Retina (tissue), 1 donor: ENCODE data around the gene C4A.
A peak's percentile ranks its signal among the peaks of the same experiment; 100 is the strongest.
"Not testable (repeated sequence)": the region's sequence is repeated elsewhere in the genome, so short reads cannot be mapped to it uniquely, and the experiment has no call there.

ENCODE experiments used
- DNase-seq: peaks from one replicate; pipeline ENCODE4 v3.0.0-alpha.2; 2016

The C4A gene

DNA sequence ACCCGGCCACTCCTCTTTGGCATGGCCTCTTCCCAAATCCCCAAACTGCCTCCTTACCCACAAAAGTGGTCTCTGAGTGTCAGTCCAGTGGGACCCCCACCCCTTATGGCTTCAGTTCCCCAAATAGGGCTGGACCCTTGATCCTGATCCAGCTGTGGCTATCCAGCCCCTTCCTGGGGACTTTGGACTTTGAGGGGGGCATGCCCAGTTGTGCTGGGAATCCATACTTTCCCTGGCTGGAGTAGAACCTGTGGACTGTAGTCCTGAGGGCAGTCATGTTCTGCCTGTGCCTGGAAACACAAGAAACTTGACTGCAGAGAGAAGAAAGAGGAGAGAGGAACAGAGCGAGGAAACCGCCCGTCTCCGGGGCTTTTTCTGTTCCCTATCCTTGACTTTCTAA lies 55.3 kb downstream of the C4A start:
- not testable (repeated sequence) for DNase-seq

DNA sequence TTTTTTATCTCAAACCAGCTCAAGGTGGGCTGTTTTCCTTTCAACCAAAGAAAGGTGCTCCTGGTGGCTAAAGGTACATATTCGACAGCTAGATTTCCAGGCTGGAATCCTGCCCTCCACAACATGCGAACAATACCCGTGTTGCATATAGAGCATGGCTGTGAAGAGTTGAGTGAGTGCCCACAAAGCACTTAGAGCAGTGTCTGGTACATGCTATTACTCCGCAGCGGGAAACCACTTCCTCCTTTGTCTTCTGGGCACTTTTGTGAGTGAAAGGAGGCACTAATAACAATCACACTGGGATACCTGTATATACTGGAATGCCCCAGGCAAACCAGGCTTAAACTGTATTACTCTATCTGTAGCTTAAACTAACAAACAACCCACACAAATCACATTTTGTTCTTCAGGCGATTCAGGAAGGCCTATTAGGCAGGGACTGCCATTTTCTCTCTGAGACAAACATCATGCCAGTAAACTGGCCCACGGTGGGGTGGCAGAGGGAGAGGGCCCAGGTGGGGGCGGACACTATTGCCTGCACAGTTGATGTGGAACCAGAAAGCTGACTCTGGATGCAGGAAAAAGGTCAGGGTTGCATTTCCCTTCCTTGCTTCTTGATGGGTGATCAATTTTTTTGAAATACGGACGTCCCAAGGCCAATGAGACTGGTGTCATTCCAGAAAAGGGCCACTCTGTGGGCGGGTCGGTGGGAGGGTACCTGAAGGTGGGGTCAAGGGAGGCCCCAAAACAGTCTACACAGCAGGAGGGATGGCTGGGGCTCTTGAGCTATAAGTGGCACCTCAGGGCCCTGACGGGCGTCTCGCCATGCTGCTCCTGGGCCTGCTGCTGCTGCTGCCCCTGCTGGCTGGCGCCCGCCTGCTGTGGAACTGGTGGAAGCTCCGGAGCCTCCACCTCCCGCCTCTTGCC lies 56.0 kb downstream of the C4A start, which contains the start of gene CYP21A2:
Gene CYP21A2 (plus strand): TSS at position 818 of the 927 bp plus-strand sequence. CDS start 8 bp downstream, at position 826.
- not testable (repeated sequence) for DNase-seq

DNA sequence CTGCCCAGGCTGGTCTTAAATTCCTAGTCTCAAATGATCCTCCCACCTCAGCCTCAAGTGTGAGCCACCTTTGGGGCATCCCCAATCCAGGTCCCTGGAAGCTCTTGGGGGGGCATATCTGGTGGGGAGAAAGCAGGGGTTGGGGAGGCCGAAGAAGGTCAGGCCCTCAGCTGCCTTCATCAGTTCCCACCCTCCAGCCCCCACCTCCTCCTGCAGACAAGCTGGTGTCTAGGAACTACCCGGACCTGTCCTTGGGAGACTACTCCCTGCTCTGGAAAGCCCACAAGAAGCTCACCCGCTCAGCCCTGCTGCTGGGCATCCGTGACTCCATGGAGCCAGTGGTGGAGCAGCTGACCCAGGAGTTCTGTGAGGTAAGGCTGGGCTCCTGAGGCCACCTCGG lies 57.0 kb downstream of the C4A start:
- DNase-seq = not testable (repeated sequence)

DNA sequence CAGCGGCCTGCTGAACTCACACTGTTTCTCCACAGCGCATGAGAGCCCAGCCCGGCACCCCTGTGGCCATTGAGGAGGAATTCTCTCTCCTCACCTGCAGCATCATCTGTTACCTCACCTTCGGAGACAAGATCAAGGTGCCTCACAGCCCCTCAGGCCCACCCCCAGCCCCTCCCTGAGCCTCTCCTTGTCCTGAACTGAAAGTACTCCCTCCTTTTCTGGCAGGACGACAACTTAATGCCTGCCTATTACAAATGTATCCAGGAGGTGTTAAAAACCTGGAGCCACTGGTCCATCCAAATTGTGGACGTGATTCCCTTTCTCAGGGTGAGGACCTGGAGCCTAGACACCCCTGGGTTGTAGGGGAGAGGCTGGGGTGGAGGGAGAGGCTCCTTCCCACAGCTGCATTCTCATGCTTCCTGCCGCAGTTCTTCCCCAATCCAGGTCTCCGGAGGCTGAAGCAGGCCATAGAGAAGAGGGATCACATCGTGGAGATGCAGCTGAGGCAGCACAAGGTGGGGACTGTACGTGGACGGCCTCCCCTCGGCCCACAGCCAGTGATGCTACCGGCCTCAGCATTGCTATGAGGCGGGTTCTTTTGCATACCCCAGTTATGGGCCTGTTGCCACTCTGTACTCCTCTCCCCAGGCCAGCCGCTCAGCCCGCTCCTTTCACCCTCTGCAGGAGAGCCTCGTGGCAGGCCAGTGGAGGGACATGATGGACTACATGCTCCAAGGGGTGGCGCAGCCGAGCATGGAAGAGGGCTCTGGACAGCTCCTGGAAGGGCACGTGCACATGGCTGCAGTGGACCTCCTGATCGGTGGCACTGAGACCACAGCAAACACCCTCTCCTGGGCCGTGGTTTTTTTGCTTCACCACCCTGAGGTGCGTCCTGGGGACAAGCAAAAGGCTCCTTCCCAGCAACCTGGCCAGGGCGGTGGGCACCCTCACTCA lies 57.7 kb downstream of the C4A start:
- DNase-seq = not testable (repeated sequence)

DNA sequence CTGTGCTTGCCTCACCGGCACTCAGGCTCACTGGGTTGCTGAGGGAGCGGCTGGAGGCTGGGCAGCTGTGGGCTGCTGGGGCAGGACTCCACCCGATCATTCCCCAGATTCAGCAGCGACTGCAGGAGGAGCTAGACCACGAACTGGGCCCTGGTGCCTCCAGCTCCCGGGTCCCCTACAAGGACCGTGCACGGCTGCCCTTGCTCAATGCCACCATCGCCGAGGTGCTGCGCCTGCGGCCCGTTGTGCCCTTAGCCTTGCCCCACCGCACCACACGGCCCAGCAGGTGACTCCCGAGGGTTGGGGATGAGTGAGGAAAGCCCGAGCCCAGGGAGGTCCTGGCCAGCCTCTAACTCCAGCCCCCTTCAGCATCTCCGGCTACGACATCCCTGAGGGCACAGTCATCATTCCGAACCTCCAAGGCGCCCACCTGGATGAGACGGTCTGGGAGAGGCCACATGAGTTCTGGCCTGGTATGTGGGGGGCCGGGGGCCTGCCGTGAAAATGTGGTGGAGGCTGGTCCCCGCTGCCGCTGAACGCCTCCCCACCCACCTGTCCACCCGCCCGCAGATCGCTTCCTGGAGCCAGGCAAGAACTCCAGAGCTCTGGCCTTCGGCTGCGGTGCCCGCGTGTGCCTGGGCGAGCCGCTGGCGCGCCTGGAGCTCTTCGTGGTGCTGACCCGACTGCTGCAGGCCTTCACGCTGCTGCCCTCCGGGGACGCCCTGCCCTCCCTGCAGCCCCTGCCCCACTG lies 58.6 kb downstream of the C4A start:
- not testable (repeated sequence) for DNase-seq

DNA sequence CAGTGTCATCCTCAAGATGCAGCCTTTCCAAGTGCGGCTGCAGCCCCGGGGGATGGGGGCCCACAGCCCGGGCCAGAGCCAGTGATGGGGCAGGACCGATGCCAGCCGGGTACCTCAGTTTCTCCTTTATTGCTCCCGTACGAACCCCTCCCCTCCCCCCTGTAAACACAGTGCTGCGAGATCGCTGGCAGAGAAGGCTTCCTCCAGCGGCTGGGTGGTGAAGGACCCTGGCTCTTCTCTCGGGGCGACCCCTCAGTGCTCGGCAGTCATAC lies 59.1 kb downstream of the C4A start:
- not testable (repeated sequence) for DNase-seq

DNA sequence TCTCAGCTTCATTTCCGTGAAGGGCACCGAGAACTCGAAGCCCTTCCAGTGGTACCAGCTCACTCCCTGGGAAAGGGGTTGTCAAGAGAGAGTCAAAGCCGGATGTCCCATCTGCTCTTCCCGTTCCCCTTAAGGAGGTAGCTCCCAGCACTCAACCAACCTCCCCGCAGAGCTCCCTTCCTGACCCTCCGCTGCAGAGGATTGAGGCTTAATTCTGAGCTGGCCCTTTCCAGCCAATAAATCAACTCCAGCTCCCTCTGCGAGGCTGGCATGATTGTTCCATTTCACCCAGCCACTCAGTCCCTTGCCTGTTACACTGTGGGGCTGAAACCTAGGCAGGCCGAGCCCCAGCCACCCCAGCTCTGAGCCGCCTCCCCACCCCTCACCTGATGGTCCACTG lies 59.5 kb downstream of the C4A start:
- DNase-seq = not testable (repeated sequence)

DNA sequence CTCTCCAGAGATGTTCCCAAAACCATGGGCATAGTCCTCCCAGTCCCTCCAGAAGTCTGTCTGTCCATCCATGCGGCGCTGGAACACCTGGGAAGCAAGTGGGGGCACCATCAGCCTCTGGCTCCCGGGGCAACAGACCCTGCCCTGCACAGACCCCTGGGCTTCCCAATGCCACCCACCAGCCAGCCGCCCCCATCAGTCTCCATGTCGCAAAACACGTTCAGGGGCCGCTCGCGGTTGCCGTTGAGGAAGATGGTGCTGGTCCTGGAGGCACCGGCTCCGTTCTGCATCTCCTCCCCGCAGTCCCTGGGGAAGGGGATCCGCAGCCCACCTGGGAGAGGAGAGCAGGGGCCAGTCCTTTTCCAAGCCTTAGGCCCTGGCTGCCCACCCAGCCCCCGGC lies 60.4 kb downstream of the C4A start:
- not testable (repeated sequence) for DNase-seq

DNA sequence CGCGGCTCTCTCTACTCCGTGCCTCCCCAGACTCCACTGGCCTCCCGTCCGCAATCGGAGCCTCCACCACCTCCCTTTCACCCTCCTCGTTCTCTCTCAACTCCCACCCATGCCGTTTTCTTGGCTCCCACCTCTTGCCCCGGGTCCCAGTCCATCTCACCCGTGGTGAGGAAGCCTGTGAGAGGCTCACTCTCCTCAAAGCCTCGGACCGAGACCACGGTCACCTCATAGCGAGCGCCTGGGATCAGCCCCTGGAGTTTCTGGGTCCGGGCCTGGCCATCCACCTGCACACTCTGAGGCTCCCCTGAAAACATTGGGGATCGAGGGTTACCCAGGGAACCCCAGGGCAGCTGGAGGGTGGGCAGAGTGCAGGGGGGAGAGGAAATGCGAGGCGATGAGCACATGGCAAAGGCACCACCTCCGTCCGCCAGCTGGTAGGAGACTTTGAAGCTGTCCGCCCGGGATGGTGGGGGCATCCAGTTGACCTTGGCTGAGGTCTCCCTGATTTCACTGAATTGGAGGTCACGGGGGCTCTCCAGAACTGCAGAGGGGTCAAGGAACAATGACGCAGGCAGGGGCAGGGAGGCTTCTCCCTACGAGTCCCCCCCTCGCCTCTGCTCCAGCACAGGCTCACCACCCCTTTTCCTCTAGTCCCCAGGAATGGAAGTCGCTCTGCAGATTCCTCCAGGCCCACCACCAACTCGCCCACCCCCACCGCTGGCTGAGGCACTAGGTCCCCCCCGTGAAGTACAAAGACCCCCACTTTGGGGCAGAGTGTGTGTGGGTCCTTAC lies 61.9 kb downstream of the C4A start:
- DNase-seq = not testable (repeated sequence)

DNA sequence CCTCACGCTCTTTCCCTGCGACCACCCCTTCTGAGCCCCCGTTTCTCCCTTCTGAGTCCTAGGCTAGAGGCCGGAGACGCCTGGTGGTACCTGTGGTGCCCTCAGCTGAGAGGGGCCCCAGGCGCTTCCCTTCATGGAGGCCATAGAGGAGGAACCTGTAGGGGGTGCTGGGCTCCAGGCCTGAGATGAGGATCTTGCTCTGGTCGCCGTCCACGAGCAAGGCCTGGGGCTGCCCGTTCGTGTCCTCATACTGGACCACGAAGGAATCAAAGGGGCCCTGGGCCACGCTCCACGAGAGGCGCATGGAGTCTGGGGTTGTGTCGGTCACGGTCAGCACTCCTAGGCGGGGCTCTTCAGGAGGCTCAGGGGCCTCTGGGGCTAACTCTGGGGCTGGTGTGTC lies 63.1 kb downstream of the C4A start:
- not testable (repeated sequence) for DNase-seq

DNA sequence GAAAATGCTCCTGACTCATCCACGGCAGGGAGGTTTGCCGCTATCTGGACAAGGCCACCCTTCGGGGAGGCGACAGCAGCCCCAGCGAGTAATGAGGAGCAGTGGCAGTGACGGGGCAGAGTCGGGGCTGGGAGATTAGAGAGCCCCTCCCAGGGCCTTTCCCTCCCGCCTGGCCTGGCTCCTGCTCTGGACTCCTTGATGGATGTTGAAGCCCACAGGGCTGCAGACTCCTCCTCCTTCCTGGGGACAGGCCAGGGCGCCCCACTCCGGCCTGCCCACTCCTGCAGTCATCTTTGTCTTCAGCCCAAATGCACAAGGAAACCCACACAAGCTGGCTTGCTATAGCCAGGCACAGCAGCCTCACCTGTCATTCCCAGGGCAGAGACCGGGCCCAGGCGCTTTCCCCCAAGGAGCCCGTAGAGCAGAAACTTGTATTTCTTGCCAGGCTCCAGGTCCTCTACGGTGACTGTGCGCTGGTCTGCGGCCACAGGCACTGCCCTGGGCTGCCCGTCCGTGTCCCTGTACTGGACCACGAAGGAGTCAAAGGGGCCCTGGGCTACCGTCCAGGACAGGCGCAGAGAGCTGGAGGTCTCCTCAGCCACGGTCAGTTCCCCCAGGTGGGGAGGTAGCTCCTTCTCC lies 64.1 kb downstream of the C4A start:
- DNase-seq = no peak

DNA sequence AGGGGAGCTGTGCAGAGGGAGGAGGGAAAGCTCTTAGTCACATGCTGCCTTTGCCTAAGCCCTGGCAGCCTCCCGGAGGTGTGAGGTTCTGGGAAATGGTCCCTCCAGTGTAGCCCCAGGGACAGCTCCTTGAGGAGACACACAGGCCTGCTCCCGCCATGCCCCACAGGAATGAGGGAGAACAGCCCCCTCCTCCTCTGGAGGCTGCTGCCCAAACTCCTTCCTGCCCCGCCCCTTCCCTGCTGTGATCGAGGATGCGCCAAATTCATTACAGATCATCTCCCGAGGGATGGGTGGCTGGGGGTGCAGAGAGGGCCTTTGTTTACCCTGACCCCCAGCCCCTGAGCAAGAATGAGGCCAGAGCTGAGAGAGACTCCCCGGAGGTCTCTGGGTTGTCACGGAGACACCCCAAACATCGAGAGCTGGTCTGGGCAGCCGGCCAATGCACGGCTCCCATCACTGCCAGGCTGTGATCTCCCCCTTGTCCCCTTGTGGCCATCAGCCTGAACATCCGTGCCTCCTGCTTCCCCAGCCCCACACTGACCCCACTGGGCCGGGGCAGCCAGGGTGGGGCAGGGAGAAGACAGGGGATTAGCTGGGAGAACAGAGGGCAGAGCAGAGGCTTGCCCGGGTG lies 64.7 kb downstream of the C4A start:
- peak; percentile 57 for DNase-seq

DNA sequence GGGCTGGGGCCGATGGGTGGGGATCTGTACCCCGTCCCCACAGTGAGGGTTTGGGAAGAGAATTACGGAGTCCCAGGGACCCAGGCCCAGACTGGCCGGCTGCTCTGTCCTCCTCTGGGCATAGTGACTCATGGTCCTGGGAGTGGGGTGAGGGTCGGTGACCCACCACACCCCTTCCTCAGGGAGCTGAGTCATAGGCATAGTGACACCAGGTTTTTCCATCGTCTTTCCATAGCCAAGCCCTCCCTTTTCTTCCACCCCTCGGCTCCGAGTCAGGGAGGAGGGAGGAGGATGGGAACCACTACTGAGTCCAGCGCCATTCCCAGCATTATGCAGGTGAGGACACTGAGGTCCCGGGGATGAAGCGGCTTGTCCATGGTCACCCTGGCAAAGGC lies 65.2 kb downstream of the C4A start:
- peak; percentile 12 for DNase-seq

DNA sequence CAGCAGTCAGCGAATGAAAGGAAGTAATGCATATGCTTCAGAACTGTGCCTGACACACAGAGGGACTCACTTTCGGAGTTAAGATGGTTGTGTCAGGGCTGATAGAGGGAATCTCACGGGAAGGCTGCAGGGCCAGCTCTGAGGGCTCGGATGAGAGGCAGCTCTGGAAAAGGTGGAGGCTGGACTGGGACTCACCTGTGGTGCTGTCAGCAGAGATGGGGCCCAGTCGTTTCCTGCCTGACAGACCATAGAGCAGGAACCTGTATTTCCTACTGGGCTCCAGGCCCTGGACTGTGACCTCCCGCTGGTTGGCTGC lies 65.6 kb downstream of the C4A start:
- DNase-seq = no peak

DNA sequence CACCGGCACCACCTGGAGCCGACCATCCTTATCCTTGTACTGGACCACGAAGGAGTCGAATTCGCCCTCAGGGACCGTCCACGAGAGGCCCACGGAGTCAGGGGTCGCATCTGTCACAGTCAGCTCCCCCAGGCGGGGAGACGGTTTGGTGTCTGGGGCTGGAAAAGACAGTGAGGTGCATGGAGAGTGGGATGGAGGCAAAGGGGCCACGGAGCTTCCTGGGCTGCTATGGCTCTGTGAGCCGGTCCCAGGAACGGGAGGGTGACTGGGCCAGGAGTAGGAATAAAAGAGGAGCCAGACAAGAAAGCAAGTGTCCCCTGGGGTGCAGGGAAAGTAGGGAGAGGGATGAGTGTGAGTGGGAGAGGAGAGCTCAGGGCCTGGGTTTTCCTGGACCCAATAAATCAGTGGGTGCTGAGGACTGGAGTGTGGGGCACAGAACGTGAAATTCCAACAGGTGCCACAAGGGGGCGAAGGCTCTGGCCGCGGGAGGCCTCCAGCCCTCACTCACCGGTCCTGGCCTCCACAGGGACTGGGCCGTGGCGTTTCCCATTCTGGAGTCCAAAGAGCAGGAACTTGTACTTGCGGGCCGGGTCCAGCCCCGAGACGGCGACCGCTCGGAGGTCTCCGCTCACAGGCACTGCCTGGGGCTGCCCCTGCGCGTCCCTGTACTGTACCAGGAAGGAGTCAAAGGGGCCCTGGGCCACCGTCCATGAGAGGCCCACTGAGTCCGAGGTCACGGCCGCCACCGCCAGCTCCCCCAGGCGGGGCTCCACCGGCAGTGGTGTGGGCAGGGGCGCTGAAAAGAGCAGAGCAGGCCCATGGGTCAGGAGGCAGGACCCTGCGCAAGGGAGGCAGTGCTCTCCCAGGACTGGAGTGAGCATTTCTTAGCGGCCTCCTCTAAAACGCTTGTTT lies 66.3 kb downstream of the C4A start:
- peak; percentile 84 for DNase-seq

DNA sequence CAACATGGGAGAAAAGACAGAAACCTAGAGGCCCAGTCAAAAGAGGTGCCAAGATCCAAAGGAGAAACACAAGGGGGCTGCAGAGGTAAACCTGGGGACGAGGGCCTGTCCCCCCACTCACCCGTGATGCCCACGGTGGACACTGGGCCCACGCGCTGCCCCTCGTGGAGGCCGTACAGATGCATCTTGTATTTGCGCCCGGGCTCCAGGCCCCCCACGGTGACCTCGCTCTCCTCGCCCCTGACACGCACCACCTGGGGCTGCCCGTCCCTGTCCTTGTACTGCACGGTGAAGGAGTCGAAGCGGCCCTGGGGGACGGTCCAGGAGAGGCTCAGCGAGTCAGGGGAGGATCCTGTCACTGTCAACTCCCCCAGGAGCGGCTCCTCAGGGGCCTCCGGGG lies 67.3 kb downstream of the C4A start:
- DNase-seq = not testable (repeated sequence)

DNA sequence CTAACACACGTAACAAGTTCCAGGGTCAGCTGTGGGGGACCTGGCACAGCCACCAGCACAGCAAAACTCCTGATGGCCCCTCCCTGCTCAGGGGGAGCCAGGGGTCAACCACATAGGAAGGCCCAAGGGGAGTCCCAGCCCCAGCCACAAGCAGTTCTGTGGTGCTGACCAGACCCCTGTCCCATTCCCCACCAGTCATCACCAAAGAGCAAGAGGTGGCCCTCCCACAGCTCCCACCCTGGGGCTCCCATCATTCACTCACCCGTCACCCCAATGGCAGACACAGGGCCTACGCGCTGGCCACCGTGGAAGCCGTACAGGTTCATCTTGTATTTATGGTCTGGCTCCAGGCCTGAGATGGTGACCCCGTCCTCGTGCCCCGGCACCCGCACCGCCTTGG lies 67.9 kb downstream of the C4A start:
- DNase-seq = not testable (repeated sequence)

DNA sequence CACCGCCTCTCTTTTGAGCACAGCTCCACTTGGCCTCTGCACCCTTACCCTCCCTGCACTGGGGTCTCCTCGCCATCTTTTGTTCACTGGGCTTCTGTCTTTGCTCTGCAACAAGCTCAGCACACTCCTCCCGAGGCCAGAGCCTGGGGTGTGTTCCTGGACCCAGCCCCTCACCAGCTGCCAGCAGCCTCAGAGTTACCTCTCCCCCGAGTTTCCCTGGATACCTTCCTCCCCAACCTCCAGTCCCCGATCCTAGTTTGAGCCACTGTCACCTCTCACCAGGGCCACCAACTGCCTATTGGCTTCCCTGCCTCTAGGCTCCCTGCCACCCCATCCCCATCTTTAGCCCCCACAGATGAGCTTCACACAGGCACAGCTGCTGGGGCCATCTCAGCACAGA lies 68.7 kb downstream of the C4A start:
- no peak for DNase-seq
